Spleen (tissue), 11 donors: Measurements from ENCODE around the gene TRIM29. TPM values are rescaled to one million over a fixed set of nuclear protein-coding genes. Genes with fewer than 3 reads are reported as not detected.

Experiments used
- DNase-seq: peaks from one replicate; pipeline ENCODE4 v3.0.0-alpha.2; 2020
- H3K27ac ChIP-seq, 8 donors: fragments of 200-600 bp; sonication (generic) in 7 of 8; 1 replicate in 4 of 8; 2 replicates in 4 of 8; pipeline versions ENCODE4 v1.5.0 to v1.8.0; 2016 to 2021; ENCODE audit warnings: inconsistent platforms in 4 of 8, mild to moderate bottlenecking in 4 of 8, moderate library complexity in 1 of 8
- H3K27me3 ChIP-seq, 7 donors: fragments of 200-600 bp; sonication (generic) in 6 of 7; replicated peaks in 1 of 7; 1 replicate in 4 of 7; 2 replicates in 3 of 7; pipeline versions ENCODE4 v1.5.0 to v1.8.0; 2016 to 2021; ENCODE audit warnings: inconsistent platforms in 3 of 7, mild to moderate bottlenecking in 1 of 7
- H3K36me3 ChIP-seq, 6 donors: fragments of 200-600 bp; sonication (generic) in 5 of 6; 1 replicate in 4 of 6; 2 replicates in 2 of 6; pipeline versions ENCODE4 v1.5.0 to v1.8.0; 2016 to 2021; ENCODE audit warnings: inconsistent platforms in 2 of 6
- H3K4me1 ChIP-seq, 6 donors: fragments of 200-600 bp; sonication (generic) in 5 of 6; 1 replicate in 3 of 6; 2 replicates in 3 of 6; pipeline versions ENCODE4 v1.5.0 to v1.8.0; 2016 to 2021; ENCODE audit warnings: inconsistent platforms in 3 of 6
- H3K4me3 ChIP-seq, 8 donors: fragments of 200-600 bp; sonication (generic) in 7 of 8; 1 replicate in 4 of 8; 2 replicates in 4 of 8; pipeline versions ENCODE4 v1.5.0 to v1.8.0; 2016 to 2021; ENCODE audit warnings: inconsistent platforms in 4 of 8, mild to moderate bottlenecking in 4 of 8, moderate library complexity in 2 of 8
- H3K9me3 ChIP-seq, 8 donors: fragments of 200-600 bp; sonication (generic) in 7 of 8; 1 replicate in 4 of 8; 2 replicates in 4 of 8; pipeline versions ENCODE4 v1.5.0 to v1.8.0; 2016 to 2021; ENCODE audit warnings: inconsistent platforms in 4 of 8
- POLR2A ChIP-seq, 3 donors: fragments of 450-650 bp; IDR thresholded peaks; one replicate each; pipeline ENCODE4 v1.5.1; 2017; ENCODE audit warnings: antibody characterized with exemption in 3 of 3, mild to moderate bottlenecking in 1 of 3
- POLR2AphosphoS5 ChIP-seq, 3 donors: sonication (generic); formaldehyde crosslinking; IDR thresholded peaks; one replicate each; pipeline ENCODE4 v1.5.1; 2017; ENCODE audit warnings: antibody characterized with exemption in 3 of 3
- WGBS, 5 donors: extraction: QIAGEN DNeasy Blood & Tissue Kit in 3 of 5; methylation state at CpG; one replicate each; pipeline versions ENCODE4 v1.1.5 to v1.1.7; 2013 to 2018; 5-methylcytosine and 5-hydroxymethylcytosine counted together
- intact Hi-C: fragments of 100-400 bp; cut with DNase I; formaldehyde crosslinking; loops from one replicate; pipeline ENCODE4 v1.15.0; 2023; ENCODE audit warnings: low total_unique reads
- polyA plus RNA-seq, 3 donors: library from polyadenylated mRNA; stranded (reverse); fragments of 200-250 nt; gene quantifications; one replicate each; pipeline ENCODE4 v1.2.1, GENCODE V29; 2013
- total RNA-seq, 7 donors: library from RNA; depleted of rRNA in 3 of 7; stranded (reverse); fragments of >200 nt in 3 of 7; fragmentation: NEBNext Ultra II Directional in 4 of 7; extraction: Animal tissue kit (Norgen Biotek cat#: 25700) in 4 of 7; gene quantifications; one replicate each; pipeline versions ENCODE4 v1.1.0 to v1.2.1, GENCODE V29; 2016 to 2021
- TF ChIP-seq, protein P1 (sequence below), 11 experiments: fragments of 200-600 bp in 7 of 11; fragments of 450-650 bp in 4 of 11; sonication (generic) in 4 of 11; IDR thresholded peaks in 8 of 11; conservative IDR thresholded peaks in 3 of 11; 1 replicate in 7 of 11; 2 replicates in 4 of 11; pipeline versions ENCODE4 v1.4.0 to v1.8.0; 2016 to 2021; ENCODE audit warnings: antibody characterized with exemption in 11 of 11, inconsistent platforms in 4 of 11, mild to moderate bottlenecking in 1 of 11
- donor health status: healthy with polysubstance abuse.
- donor health status: DM: no; HTN: no; CAD: no; lungs with moderate emphysema.
- donor health status: DM: no; HTN: no; CAD: no.
- donor health status: Bipolar disorder and iron deficiency.
- donor health status: healthy.
- donor health status: DM: no; HTN: no; CAD: no.
- donor health status: DM: yes; HTN: yes; CAD: no.

TRIM29 gene
- total and polyA plus RNA-seq, 10 donors, result 0.03 to 2.0 (median 0.72) TPM; not detected in 4

DNA sequence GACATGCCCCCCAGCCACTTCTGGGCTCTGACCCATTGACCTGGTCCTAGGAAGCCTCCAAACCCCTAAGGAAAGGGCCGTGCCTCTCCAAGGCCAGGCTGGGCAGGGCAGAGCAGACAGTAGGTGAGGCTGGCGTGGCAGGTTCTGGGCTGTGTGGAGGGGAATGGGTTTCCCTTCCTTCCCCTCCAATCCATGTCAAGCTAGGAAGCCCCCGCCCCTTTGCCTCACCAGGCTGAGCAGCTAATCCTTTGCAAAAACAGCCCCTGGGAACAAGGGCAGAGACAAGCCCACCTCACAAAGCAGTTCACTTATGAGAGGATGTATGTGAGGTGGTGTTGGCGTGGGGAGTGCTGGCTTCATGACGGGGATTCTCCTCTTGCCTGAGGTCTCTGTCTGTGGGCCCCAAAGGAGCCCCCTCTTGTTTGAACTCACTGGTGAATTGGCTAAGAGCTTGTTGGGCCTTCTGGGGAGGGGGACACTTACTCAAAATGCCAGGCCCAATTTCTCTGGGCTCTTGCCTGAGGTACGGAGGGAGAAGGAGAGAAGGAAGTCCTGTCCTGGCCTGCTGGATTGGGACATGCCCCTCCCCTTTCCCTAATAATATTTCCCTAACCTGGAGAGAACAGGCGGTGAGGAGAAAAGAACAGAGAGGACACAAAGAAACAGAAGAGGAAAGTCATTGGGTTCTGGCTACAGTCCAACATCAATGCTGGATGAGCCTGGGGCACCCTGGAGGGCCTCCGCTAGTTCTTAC, 1.6 kb upstream of the TRIM29 start:
- H3K27me3 ChIP-seq, result peaks cover 0 to 63% (median 0%) of the 10 kb centered on the region in 7 donors
- intact Hi-C loops, result no loop called here
- WGBS, 5 donors, result 75 to 87% (median 80%) methylated on average over 8 of the region's 8 CpGs
- TF ChIP-seq, protein P1, sequence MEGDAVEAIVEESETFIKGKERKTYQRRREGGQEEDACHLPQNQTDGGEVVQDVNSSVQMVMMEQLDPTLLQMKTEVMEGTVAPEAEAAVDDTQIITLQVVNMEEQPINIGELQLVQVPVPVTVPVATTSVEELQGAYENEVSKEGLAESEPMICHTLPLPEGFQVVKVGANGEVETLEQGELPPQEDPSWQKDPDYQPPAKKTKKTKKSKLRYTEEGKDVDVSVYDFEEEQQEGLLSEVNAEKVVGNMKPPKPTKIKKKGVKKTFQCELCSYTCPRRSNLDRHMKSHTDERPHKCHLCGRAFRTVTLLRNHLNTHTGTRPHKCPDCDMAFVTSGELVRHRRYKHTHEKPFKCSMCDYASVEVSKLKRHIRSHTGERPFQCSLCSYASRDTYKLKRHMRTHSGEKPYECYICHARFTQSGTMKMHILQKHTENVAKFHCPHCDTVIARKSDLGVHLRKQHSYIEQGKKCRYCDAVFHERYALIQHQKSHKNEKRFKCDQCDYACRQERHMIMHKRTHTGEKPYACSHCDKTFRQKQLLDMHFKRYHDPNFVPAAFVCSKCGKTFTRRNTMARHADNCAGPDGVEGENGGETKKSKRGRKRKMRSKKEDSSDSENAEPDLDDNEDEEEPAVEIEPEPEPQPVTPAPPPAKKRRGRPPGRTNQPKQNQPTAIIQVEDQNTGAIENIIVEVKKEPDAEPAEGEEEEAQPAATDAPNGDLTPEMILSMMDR (IDR thresholded peaks at IDR 0.05 in 8 of 11, conservative IDR thresholded peaks at IDR 0.05 in 3 of 11), result no peak
- TF ChIP-seq POLR2AphosphoS5 (IDR thresholded peaks at IDR 0.05) (no peak), POLR2A (IDR thresholded peaks at IDR 0.05) (no peak)
- no peaks in the 10 kb centered on the region for H3K4me1 ChIP-seq
- H3K9me3 ChIP-seq, result no peaks in the 10 kb centered on the region
- H3K4me3 ChIP-seq, result no peak overlapping the region
- no peaks in the 10 kb centered on the region for H3K36me3 ChIP-seq
- no peak for DNase-seq
- H3K27ac ChIP-seq, result no peak overlapping the region

DNA sequence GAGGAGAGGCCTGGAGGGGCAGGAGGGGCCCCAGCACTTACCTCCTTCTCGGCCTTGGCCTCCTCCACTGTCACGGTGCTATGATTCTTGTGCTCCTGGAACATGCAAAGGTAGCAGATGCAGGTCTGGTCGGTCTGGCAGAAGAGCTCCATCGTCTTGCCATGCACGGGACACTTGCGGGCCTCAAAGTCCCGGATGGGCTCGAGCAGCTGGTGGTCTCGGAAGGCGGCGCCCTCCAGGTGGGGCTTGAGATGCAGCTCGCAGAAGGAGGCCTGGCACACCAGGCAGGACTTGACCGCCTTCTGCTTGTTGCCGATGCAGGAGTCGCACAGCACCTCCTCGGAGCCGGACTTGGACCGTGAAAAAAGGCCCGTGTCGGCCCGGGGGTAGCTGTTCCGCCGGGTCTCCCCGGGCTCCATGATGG, 714 bp downstream of the TRIM29 start:
- H3K27me3 ChIP-seq, result peaks cover 0 to 44% (median 0%) of the 10 kb centered on the region in 7 donors
- H3K9me3 ChIP-seq, result no peaks in the 10 kb centered on the region
- no peaks in the 10 kb centered on the region for H3K4me1 ChIP-seq
- no peaks in the 10 kb centered on the region for H3K36me3 ChIP-seq
- 91 to 98% (median 92%) methylated on average over 6 to 24 of the region's 24 CpGs for WGBS, 5 donors
- H3K27ac ChIP-seq, result no peak overlapping the region
- H3K4me3 ChIP-seq, result no peak overlapping the region
- TF ChIP-seq, protein P1 (IDR thresholded peaks at IDR 0.05 in 8 of 11, conservative IDR thresholded peaks at IDR 0.05 in 3 of 11), result no peak
- TF ChIP-seq POLR2A (IDR thresholded peaks at IDR 0.05) (no peak), POLR2AphosphoS5 (IDR thresholded peaks at IDR 0.05) (no peak)
- intact Hi-C loops, result no loop called here
- DNase-seq, result no peak

DNA sequence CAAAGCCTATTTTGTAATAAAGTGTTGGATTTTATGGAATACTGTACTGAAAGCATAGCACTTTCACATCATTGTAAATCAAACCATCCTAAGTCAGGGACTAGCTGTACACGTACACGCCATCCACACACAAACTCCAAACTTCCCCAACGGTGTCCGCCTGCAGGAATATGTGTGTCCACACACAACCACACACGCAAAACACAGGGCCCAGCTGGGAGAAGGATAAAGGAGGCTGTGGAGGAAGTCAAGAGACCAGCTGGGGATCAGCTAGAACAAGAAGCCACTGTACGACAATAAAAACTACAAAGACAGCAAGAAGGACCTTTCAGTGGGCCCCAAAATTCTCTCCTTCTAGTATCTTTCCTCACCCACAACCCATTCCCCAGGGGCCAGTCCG, 1.6 kb downstream of the TRIM29 start:
- WGBS, 5 donors, result 84 to 91% (median 86%) methylated on average over 7 of the region's 7 CpGs
- DNase-seq, result no peak
- Histone ChIP-seq H3K4me1 (no peaks in the 10 kb centered on the region), H3K27ac (no peak overlapping the region), H3K27me3 (peaks cover 0 to 36% (median 0%) of the 10 kb centered on the region in 7 donors), H3K9me3 (no peaks in the 10 kb centered on the region), H3K4me3 (no peak overlapping the region), H3K36me3 (no peaks in the 10 kb centered on the region)
- TF ChIP-seq POLR2A (IDR thresholded peaks at IDR 0.05) (no peak), POLR2AphosphoS5 (IDR thresholded peaks at IDR 0.05) (no peak)
- TF ChIP-seq, protein P1 (IDR thresholded peaks at IDR 0.05 in 8 of 11, conservative IDR thresholded peaks at IDR 0.05 in 3 of 11), result no peak
- intact Hi-C loops, result no loop called here

DNA sequence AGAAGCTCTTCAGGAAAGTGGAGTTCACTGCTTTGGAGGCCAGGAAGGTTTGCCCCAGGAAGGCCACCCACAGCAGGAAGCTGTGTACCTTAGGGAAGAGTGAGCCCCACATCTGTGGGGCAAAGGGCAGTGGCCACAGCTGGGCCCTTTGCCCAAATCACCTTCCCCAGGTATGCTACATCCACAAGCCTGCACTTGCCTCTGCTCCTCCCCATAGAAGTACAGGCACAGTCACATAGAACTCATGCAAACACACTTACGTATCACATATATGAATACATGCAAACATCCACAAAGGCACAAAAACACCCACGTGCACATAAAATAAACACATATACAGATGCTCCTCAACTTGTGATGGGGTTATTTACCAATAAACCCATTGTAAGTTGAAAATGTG, 2.1 kb downstream of the TRIM29 start:
- Histone ChIP-seq H3K9me3 (no peaks in the 10 kb centered on the region), H3K27me3 (peaks cover 0 to 30% (median 0%) of the 10 kb centered on the region in 7 donors), H3K4me3 (no peak overlapping the region), H3K27ac (no peak overlapping the region), H3K4me1 (no peaks in the 10 kb centered on the region), H3K36me3 (no peaks in the 10 kb centered on the region)
- TF ChIP-seq POLR2A (IDR thresholded peaks at IDR 0.05), result no peak
- no peak for TF ChIP-seq POLR2AphosphoS5 (IDR thresholded peaks at IDR 0.05)
- TF ChIP-seq, protein P1 (IDR thresholded peaks at IDR 0.05 in 8 of 11, conservative IDR thresholded peaks at IDR 0.05 in 3 of 11), result no peak
- intact Hi-C loops, result no loop called here
- no peak for DNase-seq
- 73 to 93% (median 86%) methylated on average over 2 of the region's 2 CpGs for WGBS, 5 donors
